Immature natural killer cell (primary cell): ENCODE data around the gene MRPL54. TPM values are rescaled to one million over a fixed set of nuclear protein-coding genes. Genes with fewer than 3 reads are reported as not detected.
A peak's percentile ranks its signal among the peaks of the same experiment; 100 is the strongest.
"Not testable (repeated sequence)": the region's sequence is repeated elsewhere in the genome, so short reads cannot be mapped to it uniquely, and the experiment has no call there.

Experiments used
- DNase-seq, 3 donors: peaks; one replicate each; pipeline ENCODE4 v3.0.0; 2022; ENCODE audit warnings: mixed read lengths in 1 of 3
- H3K27ac Mint-ChIP-seq, 6 donors: one replicate each; pipeline ENCODE4 v1.8.0; 2020; ENCODE audit warnings: mixed read lengths in 6 of 6, mild to moderate bottlenecking in 5 of 6, inconsistent platforms in 4 of 6, moderate library complexity in 3 of 6
- H3K27me3 Mint-ChIP-seq, 3 donors: one replicate each; pipeline ENCODE4 v1.8.0; 2020 to 2021; ENCODE audit warnings: low read depth in 3 of 3, mild to moderate bottlenecking in 3 of 3, mixed read lengths in 3 of 3, moderate library complexity in 3 of 3, inconsistent platforms in 1 of 3
- H3K36me3 Mint-ChIP-seq, 3 donors: one replicate each; pipeline ENCODE4 v1.8.0; 2020; ENCODE audit warnings: mixed read lengths in 3 of 3, inconsistent platforms in 2 of 3, mild to moderate bottlenecking in 2 of 3
- H3K4me1 Mint-ChIP-seq, 2 donors: one replicate each; pipeline ENCODE4 v1.8.0; 2020; ENCODE audit warnings: inconsistent platforms in 2 of 2, mild to moderate bottlenecking in 2 of 2, mixed read lengths in 2 of 2, moderate library complexity in 1 of 2
- H3K4me3 Mint-ChIP-seq, 5 donors: one replicate each; pipeline ENCODE4 v1.8.0; 2020; ENCODE audit warnings: mild to moderate bottlenecking in 5 of 5, mixed read lengths in 5 of 5, inconsistent platforms in 3 of 5, moderate library complexity in 3 of 5
- H3K9me3 Mint-ChIP-seq, 6 donors: one replicate each; pipeline ENCODE4 v1.8.0; 2020; ENCODE audit warnings: mild to moderate bottlenecking in 6 of 6, mixed read lengths in 6 of 6, inconsistent platforms in 4 of 6, moderate library complexity in 3 of 6
- polyA plus RNA-seq, 3 donors: library from polyadenylated mRNA; unstranded; fragments of 300-500 nt; fragmentation: Illumina TruSeq; gene quantifications; one replicate each; pipeline ENCODE4 v1.2.3, GENCODE V29; 2021

Gene MRPL54
- polyA plus RNA-seq, 3 donors from 2014 or later: 116 to 167 (median 122) TPM

DNA sequence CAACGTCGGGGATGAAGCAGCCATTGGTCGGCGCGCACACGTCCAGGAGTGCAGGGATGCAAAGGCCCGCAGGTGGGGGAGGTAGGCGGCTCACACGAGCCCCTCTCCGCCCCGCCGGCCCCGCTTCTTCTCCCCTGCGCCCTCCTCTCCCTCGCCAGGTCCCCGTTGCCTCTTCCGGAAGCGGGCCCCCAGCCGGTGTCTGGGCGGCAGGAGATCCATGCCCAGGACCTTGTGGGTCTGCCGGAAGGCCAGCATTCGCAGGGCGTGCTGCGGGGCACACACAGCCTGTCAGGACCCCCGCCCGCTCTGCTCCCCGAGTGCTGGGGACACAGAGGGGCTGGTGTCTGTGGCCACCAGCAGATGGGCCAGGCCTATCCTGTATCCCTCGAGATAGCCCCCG lies 43.4 kb downstream of the MRPL54 start:
- DNase-seq: no peak

DNA sequence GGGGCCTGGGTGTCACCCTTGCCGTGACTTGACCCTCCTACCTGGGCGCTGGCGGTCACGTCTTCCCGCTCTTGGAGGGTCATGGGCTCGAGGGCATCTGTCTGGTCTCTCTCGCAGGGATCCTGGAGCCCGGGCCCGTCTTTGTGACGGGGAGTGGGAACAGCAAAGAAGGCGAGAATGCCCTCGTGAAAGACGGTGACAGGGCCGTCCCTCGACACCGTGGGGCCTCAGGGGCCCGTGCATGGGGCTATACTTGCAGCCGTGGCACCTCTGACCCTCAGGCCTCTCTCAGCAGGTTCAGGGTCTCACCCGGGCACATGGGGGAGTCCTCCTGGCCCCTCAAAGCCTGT lies 44.6 kb downstream of the MRPL54 start:
- peak overlapping the region in 2 of 5 donors; percentile 70 to 84 for H3K4me3 Mint-ChIP-seq

More for the DNA sequence above, 43.4 kb downstream of the MRPL54 start:
- Mint-ChIP-seq H3K9me3 (no peaks in the 10 kb centered on the region), H3K27ac (peak overlapping the region in 3 of 6 donors; percentile 82 to 94 (median 84)), H3K36me3 (no peaks in the 10 kb centered on the region), H3K4me3 (peak overlapping the region in 2 of 5 donors; percentile 33 to 49), H3K4me1 (peaks cover 54 to 71% of the 10 kb centered on the region in 2 donors), H3K27me3 (peaks cover 4 to 16% (median 10%) of the 10 kb centered on the region in 3 donors)

DNA sequence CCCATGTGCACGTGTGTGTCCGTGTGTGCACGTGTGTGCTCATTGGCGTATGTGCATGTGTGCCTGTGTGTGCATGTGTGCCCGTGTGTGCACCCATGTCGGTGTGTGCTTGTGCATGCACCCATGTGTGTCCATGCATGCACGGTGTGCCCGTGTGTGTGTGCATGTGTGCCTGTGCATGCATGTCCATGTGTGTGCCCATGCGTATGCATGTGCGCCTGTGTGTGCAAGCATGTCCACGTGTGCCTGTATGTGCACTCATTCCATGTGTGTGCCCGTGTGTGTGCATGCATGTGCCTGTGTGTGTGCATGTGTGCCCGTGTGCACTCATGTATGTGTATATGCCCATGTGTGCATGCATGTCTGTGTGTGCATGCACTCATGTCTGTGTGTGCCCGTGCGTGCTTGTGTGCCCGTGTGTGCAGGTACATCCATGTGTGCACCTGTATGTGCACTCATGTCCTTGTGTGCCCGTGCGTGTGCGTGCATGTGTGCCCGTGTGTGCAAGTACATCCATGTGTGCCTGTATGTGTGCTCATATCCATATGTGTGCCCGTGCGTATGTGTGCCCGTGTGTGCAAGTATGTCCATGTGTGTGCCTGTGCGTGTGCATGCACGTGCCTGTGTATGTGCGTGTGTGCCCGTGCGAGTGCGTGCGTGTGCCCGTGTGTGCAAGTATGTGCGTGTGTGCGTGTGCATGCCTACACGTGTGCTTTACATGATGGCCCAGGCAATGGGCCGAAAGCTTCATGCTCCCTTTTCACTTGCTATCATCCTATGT lies 45.3 kb downstream of the MRPL54 start:
- Mint-ChIP-seq H3K36me3 (no peaks in the 10 kb centered on the region), H3K27me3 (peaks cover 6 to 15% (median 11%) of the 10 kb centered on the region in 3 donors), H3K4me3 (peak overlapping the region; percentile 30 to 84 (median 46)), H3K4me1 (peaks cover 58 to 76% of the 10 kb centered on the region in 2 donors), H3K27ac (peak overlapping the region; percentile 27 to 98 (median 89)), H3K9me3 (no peaks in the 10 kb centered on the region)
- no peak for DNase-seq

More for the DNA sequence above, 44.6 kb downstream of the MRPL54 start:
- Mint-ChIP-seq H3K9me3 (no peaks in the 10 kb centered on the region), H3K36me3 (no peaks in the 10 kb centered on the region), H3K4me1 (peaks cover 52 to 72% of the 10 kb centered on the region in 2 donors), H3K27ac (peak overlapping the region; percentile 86 to 98 (median 92)), H3K27me3 (peaks cover 2 to 8% (median 5%) of the 10 kb centered on the region in 3 donors)
- no peak for DNase-seq

DNA sequence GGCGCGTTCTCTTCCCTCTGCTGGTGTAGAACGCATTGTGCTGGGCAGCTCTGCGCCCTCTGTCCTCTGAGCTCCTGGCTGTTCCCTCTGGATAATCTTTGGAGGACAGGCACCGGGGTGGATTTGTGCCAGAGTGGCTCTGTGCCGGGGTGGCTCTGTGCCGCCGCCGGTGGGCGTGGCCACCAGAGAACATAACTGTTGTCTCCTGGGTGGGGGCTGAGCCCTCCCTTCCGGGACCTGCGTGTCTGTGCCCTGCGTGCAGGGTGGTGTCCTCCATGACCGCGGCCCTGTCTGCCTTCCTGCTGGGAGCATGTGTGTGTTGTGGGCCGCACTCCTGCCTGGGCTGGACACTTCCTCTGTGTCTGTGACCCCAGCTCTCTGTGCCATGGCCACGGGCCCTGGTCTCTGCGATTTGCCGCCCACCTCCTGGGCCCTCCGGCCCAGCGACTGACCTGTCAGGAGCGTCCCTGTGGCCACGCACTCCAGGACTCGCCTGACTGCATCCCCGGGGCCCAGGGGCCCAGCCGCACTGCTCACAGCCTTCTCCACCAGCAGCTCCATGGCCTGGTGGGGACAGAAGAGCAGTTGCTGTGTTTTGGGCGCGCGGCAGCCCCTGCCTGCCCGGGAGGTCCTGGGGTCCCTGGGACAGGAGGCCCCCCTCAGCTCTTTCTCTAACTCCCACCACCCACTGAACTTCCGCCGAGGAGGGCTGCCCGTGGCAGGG lies 46.1 kb downstream of the MRPL54 start:
- H3K27ac Mint-ChIP-seq: peak overlapping the region; percentile 35 to 98 (median 85)
- no peak for DNase-seq
- peaks cover 10 to 21% (median 11%) of the 10 kb centered on the region in 3 donors for H3K27me3 Mint-ChIP-seq
- H3K9me3 Mint-ChIP-seq: no peaks in the 10 kb centered on the region
- H3K36me3 Mint-ChIP-seq: no peaks in the 10 kb centered on the region
- peak overlapping the region in 3 of 5 donors; percentile 40 to 47 (median 46) for H3K4me3 Mint-ChIP-seq
- peaks cover 66 to 82% of the 10 kb centered on the region in 2 donors for H3K4me1 Mint-ChIP-seq

DNA sequence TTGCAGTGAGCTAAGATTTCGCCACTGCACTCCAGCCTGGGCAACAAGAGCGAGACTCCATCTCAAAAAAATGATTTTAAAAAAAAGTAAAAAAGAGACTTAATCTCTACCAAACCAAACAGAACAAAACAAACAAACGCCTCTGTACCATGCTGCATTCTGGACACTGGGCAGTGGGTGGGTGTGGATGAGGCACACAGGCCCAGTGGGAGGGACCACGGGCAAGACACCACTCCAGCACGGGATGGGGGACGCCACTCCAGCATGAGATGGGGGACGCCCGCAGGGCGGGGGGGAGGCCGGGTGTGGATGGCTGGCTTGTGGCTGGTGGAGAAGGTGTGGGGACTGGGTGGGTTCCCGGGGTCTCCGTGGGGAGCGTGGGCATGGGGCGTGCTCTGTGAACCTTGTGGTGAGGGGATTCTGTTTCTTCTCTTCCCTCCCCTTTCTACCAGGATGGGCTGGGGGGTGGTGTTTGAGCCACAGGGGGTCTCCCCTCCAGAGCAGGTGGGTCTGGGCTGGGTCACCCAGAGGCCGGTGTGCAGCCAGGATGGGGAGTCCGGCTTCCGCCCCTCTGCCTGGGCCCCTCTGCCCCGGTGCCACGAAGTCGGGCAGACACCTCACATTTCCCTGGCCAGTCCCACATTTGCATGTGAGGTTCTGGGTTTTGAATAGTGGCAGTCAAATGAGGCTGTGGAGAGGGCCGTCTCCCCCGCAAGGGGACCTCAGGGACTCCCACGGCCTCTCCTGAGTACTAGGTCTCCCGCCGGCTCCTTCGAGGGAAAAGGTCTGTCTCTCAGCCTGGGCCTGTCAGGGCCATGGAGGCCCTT lies 47.6 kb downstream of the MRPL54 start:
- peaks cover 0 to 4% (median 0%) of the 10 kb centered on the region in 3 donors for H3K36me3 Mint-ChIP-seq
- H3K9me3 Mint-ChIP-seq: no peaks in the 10 kb centered on the region
- peaks cover 69 to 87% of the 10 kb centered on the region in 2 donors for H3K4me1 Mint-ChIP-seq
- H3K27me3 Mint-ChIP-seq: peaks cover 13 to 28% (median 16%) of the 10 kb centered on the region in 3 donors
- H3K27ac Mint-ChIP-seq: peak overlapping the region in 5 of 6 donors; percentile 62 to 99 (median 67)
- no peak for DNase-seq
- H3K4me3 Mint-ChIP-seq: peak overlapping the region in 1 of 5 donors; percentile 44

DNA sequence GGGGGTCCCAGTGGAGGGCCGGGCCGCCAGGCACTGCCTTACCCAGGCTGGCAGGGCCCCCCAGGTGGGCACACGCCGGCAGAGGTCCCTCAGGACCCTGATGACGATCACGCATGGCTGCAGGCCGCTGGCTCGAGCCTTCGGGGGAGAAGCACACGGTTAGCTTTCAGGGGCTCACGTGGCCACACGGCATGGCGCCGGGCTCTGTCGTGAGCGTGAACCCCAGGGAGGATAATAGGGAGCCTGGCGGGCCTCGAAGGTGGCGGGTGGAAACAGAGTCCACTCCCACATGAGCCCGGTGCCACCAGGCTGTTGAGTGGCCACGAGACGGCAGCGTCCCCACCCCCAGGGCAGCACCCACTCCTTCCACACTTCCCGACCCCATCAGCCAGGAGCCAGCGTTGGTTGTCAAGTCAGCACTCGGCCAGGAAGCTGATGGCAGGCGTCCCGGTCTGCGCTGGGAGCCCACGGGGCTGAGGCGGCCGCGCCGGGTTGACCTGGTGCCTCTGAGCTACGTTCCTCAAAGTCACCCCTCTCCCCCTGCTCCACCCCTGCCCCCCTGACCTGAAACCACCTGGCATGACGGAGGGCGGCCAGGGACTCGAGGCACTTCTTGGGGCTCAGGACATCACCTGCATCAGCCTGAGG lies 48.4 kb downstream of the MRPL54 start:
- Mint-ChIP-seq H3K9me3 (no peaks in the 10 kb centered on the region), H3K27ac (peak overlapping the region; percentile 58 to 100 (median 81)), H3K36me3 (peaks cover 0 to 4% (median 0%) of the 10 kb centered on the region in 3 donors), H3K4me3 (peak overlapping the region in 2 of 5 donors; percentile 13 to 46), H3K4me1 (peaks cover 66 to 83% of the 10 kb centered on the region in 2 donors), H3K27me3 (peaks cover 13 to 28% (median 17%) of the 10 kb centered on the region in 3 donors)
- no peak for DNase-seq

DNA sequence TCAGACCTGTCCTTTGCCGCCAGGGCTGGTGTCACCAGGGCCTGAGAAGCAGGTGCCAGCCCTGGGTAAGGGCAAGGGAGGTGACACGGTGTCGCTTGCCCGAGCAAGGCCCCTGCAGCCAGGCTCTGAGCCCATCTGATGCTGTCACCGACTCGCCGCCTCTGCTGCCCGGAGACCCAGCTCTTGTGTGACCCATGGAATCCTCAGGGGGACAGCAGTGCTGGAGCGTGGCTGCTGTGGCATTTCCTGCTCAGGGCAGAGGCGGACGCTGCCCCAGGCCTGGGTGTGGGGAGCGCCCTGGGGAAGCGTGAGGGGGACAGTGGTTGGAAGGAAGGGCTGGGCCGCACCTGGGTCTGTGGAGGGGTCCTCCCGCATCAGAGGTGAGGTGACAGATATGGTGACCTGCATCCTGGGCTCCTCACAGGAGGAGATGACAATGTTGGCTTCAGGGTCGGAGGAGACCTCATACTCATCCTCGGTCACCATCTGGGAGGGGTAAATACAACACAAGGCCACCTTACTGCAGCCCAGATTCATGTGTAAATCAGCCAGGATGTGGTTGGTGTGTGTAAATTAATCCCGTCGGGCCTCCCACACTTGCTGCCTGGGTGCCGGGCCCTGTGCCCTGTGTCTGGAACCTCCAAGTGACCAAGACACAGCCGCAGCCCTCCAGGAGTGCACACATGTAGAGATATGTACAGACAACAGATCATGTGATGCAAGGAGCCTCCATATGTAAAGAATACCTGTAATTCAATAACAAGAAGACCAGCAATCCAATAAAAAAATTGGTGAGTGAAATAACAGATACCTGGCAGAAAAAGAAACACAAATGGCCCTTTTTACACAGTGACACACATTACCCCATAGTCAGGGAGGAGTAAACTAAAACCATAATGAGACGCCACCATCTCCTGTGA lies 51.3 kb downstream of the MRPL54 start:
- H3K4me1 Mint-ChIP-seq: peaks cover 53 to 69% of the 10 kb centered on the region in 2 donors
- peaks cover 10 to 20% (median 15%) of the 10 kb centered on the region in 3 donors for H3K27me3 Mint-ChIP-seq
- peak; percentile 69 to 75 (median 72) for DNase-seq
- no peaks in the 10 kb centered on the region for H3K9me3 Mint-ChIP-seq
- peaks cover 0 to 4% (median 0%) of the 10 kb centered on the region in 3 donors for H3K36me3 Mint-ChIP-seq
- H3K27ac Mint-ChIP-seq: peak overlapping the region; percentile 97 to 100 (median 98)
- H3K4me3 Mint-ChIP-seq: peak overlapping the region; percentile 65 to 90 (median 83)

DNA sequence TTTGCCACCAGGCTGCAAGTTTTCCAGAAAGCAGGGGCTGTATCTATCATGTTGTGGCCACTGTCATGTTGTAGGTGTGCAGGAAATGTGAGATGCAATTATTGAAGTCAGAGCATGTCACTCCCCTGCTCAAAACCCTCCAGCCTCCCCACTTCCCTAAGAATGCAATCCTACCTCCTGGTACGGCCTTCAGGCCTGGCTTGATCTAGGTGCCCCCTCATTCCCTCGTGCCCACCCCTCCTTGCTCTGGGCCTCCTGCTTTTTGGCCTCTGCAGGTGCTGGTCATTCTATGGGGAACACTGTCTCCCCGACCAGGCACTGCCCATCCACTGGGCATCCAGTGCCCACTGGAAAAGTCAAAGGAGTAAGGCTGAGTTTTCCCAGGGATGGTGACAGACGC lies 52.2 kb downstream of the MRPL54 start:
- Mint-ChIP-seq H3K9me3 (no peaks in the 10 kb centered on the region), H3K4me1 (peaks cover 53 to 61% of the 10 kb centered on the region in 2 donors), H3K4me3 (peak overlapping the region in 4 of 5 donors; percentile 65 to 90 (median 80)), H3K36me3 (peaks cover 0 to 4% (median 0%) of the 10 kb centered on the region in 3 donors), H3K27ac (peak overlapping the region; percentile 97 to 100 (median 98)), H3K27me3 (peaks cover 10 to 20% (median 15%) of the 10 kb centered on the region in 3 donors)
- DNase-seq: no peak

DNA sequence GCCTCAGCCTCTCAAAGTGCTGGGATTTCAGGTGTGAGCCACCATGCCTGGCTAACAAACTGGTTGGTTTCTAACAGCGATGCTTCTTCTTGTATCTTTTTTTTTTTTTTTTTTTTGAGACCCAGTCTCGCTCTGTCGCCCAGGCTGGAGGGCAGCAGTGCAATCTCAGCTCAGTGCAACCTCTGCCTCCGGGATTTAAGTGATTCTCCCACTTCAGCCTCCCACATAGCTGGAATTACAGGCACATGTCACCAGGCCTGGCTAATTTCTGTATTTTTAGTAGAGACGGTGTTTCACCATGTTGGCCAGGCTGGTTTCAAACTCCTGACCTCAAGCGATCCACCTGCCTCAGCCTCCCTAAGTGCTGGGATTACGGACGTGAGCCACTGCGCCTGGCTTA lies 53.7 kb downstream of the MRPL54 start:
- not testable (repeated sequence) for DNase-seq, H3K36me3 Mint-ChIP-seq, H3K9me3 Mint-ChIP-seq, H3K4me3 Mint-ChIP-seq
- Mint-ChIP-seq H3K27ac (peak overlapping the region in 4 of 6 donors; percentile 24 to 64 (median 42)), H3K27me3 (peaks cover 10 to 22% (median 15%) of the 10 kb centered on the region in 3 donors), H3K4me1 (peaks cover 49 to 54% of the 10 kb centered on the region in 2 donors)

DNA sequence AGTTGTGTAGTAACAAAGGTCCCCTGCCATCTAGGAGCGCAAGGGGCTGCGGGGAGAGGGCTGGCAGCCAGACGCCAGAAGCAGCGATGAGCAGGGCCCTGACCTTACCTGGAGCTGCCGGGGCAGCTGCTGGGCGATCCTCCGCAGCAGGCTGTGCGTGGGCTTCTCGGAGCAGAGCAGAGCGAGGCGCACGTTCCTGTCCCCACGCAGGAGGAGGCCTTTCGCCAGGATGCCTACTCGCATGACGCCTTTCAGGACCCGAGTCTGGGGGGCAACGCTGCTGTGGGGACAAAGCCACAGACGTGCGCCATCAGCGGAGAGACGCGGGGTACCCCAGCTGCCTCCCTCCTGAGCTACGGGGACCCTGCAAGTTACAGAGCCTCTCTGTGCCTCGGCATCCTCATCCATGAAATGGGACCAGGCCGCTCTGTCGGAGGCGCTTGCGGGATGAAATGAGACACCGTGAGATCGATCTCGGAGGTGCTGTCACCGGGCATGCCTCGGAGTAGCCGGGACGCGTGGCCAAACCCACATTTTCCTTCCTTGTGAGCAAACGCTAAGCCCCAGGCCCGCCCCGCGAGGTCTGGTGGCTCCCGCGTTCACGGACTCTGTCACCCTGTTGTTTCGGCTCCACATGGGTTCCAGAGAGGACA lies 54.2 kb downstream of the MRPL54 start:
- Mint-ChIP-seq H3K36me3 (peaks cover 0 to 4% (median 0%) of the 10 kb centered on the region in 3 donors), H3K9me3 (no peaks in the 10 kb centered on the region), H3K4me1 (peaks cover 50 to 54% of the 10 kb centered on the region in 2 donors), H3K4me3 (no peak overlapping the region), H3K27ac (no peak overlapping the region), H3K27me3 (peaks cover 13 to 24% (median 16%) of the 10 kb centered on the region in 3 donors)
- DNase-seq: no peak
